NOMO-1 (cell line): ENCODE results near the gene ANAPC1.
"Not testable (repeated sequence)": the region's sequence is repeated elsewhere in the genome, so short reads cannot be mapped to it uniquely, and the experiment has no call there.

ENCODE experiments used
- DNase-seq, 2 experiments: peaks; one replicate each; lab custom pipeline; 2025; ENCODE audit not compliant: unreplicated experiment in 2 of 2; lab: John Stamatoyannopoulos, UW

The ANAPC1 gene

GRCh38 chr2:111905990-111906735 lies 22.2 kb upstream of the ANAPC1 start:
- peak; percentile 53 to 71 for DNase-seq

DNA sequence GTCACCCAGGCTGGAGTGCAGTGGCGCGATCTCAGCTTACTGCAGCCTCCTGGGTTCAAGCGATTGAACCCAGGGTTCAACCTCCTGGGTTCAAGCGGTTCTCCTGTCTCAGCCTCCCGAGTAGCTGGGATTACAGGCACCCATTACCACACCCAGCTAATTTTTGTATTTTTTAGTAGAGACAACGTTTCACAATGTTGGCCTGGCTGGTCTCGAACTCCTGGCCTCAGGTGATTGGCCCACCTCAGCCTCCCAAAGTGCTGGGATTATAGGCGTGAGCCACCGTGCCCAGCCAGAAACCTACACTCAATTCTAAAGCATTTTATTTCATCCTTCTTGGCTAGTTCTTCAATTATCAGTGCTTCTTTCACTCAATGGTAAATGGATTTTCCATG lies 21.5 kb upstream of the ANAPC1 start:
- DNase-seq: not testable (repeated sequence)

- DNase-seq: no peak
Measured at GRCh38 chr2:111904726-111905474, 20.9 kb upstream of the ANAPC1 start.

GRCh38 chr2:111903930-111904439 lies 20.0 kb upstream of the ANAPC1 start:
- DNase-seq: no peak

- no peak for DNase-seq
Measured at GRCh38 chr2:111903516-111903915, 19.5 kb upstream of the ANAPC1 start.

GRCh38 chr2:111900859-111901258 lies 16.9 kb upstream of the ANAPC1 start:
- peak; percentile 29 to 47 for DNase-seq

GRCh38 chr2:111898703-111899514 lies 14.9 kb upstream of the ANAPC1 start:
- DNase-seq: peak in 1 of 2 experiments; percentile 36

- DNase-seq: peak; percentile 49 to 70
Measured at GRCh38 chr2:111897924-111898702, 14.1 kb upstream of the ANAPC1 start, which contains the start of gene MERTK. TSS of gene MERTK (plus strand) at chr2:111898607. CDS start at chr2:111898736, 129 bp downstream.

DNA sequence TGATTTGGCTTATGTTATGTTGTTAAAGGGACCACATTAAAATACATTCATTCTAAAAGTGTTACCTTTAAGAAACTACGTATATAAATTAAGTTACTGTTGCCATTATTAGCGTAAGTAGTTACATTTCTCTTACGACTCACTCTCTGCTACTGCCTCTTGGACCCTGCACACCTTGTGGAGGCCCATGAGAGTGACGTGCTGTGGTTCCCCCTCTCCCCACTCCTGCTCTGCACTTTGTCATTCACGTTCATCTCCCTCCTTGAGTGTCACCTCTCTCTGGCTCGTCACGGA lies 13.6 kb upstream of the ANAPC1 start:
- no peak for DNase-seq

DNA sequence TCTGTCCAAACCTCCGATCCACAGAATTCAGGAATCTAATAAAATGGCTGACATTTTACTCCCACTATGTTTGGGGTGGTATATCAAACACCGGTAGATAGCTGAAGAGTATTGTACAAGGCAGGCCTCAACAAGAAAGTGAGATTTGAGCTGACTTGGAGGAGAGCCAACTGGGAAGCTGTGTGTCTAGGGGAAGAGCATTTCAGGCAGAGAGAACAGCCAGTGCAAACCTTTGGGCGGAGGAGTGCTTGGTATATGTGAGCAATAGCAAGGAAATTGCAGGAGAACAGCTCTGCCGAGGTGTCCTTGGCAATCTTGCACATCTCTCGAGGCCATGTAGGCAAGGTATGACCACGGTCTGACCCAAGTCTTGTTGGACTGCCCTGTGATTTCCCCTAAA lies 12.6 kb upstream of the ANAPC1 start:
- no peak for DNase-seq

GRCh38 chr2:111896024-111896423 lies 12.0 kb upstream of the ANAPC1 start:
- no peak for DNase-seq

GRCh38 chr2:111884592-111884964 lies 585 bp upstream of the ANAPC1 start:
- peak in 1 of 2 experiments; percentile 43 for DNase-seq

DNA sequence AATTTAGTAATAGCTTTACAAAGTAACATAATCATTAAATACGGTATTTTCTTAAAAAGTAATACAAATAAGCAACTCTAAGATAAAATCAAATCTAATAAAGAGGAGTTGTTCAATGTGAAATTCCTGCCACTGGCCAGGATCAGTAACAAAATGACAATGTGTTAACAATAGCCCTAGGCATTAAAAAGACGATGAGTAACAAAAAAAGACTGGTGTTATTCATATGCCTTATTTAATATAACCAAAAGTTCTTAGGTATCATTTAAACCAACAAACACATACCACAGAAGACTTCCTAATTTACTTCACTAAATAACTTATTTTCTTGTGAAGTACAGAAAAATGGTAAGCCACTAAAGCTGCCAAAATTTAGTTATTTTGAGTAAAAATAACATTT lies 11.2 kb downstream of the ANAPC1 start:
- DNase-seq: not testable (repeated sequence)

DNA sequence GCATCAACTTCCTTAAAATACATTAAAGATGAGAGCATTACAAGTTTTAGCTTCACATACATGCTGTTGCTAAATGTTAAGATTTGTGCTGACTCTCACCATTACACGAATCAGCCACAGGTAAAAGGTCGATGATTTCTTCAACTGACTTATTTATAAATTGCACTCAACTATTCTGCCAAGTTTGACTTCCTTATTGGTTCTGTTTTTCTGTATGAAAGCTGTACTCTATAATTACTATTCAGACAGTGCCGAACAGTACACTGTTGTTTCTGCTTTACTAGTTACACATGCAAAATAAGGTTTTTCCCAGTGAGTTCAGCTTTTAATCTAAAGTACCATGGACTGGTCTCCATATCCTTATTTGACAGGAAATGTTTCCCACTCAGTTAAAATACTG lies 18.9 kb downstream of the ANAPC1 start:
- DNase-seq: not testable (repeated sequence)

GRCh38 chr2:111860005-111860404 lies 24.0 kb downstream of the ANAPC1 start:
- not testable (repeated sequence) for DNase-seq

DNA sequence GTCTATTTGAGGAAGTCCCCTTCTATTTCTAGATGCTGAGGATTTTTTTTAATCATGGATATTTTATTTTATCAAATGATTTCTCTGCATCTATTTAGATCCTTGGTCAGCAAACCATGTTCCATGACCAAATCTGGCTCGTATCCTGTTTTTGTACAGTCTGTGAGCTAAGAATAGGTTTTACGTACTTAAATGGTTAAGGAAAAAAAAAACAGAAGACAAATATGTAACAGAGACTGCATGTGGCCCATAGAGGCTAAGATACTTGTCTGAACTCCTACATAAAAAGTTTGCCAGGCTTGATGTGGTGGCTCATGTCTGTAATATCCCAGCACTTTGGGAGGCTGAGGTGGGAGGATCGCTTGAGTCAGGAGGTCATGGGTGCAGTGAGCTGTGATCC lies 31.4 kb downstream of the ANAPC1 start:
- not testable (repeated sequence) for DNase-seq

DNA sequence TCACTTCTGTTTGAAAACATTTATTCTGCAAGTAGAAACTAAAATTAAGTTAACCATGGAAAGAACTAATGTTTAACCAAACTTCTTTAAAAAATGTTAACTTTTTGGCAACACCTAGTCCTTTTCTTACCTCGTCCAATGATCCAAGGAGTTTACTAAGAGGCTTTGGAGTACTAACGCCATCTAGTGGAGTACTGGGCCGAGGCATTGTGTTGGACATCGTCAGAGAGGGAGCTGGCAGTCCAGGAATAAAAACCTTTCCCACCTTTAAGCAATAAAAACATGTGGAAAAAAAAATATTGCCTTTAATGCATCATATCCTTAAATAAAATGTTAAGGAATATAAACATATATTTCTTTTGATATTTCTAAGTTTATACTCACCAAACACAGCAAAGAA lies 33.3 kb downstream of the ANAPC1 start:
- peak in 1 of 2 experiments; percentile 2 for DNase-seq

DNA sequence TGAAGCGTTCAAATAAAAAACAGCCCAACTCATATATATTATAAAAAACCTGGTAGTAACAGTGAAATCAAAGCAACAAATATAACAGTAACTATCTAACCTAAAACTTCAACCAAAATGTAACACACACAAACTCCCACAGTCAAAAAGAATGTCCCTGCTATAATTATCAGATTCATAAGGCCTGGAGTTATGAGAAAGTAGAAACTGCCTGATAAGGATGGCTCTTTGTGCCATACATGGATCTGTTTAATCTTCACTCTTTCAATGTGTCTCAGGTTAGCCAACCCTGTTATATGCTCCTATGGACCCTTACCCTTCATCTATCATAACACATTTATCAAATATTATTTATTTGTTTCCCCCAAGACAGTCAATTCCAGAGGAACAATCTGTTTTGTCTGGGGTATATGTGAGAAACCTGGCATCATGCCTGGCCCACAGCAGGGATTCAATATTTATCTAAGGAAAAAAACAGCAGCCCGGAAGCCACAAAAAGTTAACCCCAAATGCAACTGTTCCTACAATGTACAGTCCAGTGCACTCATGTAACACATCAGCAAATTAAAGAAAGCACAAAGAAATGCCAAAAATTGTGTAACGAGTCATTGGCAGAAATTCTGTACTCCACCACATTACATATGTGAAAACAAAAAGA lies 44.2 kb downstream of the ANAPC1 start:
- DNase-seq: not testable (repeated sequence)

DNA sequence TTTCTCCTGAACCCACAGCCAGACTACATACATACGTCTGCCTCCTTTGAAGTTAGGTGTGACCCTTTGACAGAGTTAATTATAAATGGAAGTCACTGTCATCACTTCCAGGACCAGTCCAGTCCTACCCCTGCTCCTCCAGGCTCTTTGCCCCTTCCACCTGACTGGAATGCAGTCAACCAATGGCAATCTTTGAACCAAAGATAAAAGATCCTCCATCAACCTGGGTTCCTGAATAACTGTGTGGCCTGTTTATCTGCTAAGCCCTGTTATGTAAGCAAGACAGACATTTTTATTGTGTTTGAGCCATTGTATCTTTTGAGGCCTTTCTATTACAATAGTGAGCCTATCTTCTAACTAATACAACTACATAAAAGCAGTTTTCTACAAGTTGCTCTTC lies 45.0 kb downstream of the ANAPC1 start:
- not testable (repeated sequence) for DNase-seq

- not testable (repeated sequence) for DNase-seq
Measured at GRCh38 chr2:111834221-111834620, 49.8 kb downstream of the ANAPC1 start.
